ENCODE results near the gene KDSR.
A peak's percentile ranks its signal among the peaks of the same experiment; 100 is the strongest.

DNA sequence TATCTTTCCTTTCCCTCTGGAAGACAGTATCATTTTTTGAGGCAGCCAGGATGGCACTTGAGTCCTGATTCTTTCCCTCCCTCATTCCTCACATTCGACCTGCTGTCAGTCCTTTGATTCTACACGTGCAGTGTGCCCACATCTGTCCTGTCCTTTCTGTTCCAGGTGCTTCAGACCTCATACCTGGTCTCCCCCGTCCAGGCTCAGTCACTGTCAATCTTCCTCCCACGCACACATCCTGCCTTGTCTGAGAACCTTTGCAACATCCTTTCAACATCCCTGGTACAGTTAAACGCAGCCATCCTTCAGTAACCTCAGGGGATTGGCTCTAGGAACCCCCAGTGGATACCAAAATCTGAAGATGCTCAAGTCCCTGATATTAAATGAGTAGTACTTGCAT is 57.6 kb downstream of the KDSR start:
- TF ChIP-seq POLR2A (IDR thresholded peaks at IDR 0.05; ENCODE audit: low read depth, low read length) (peak; percentile 35), TAF1 (IDR thresholded peaks at IDR 0.05; ENCODE audit: borderline replicate concordance, low read depth, low read length) (no peak)

Data from GM12892 (cell line).